SK-N-SH (cell line): ENCODE results near the gene WHRN. TPM values are rescaled to one million over a fixed set of nuclear protein-coding genes. Genes with fewer than 3 reads are reported as not detected.
A peak's percentile ranks its signal among the peaks of the same experiment; 100 is the strongest.

Source experiments
- CTCF ChIA-PET: fragments of 300-600, 350-600 bp; formaldehyde crosslinking; extraction: SDS; loops from one replicate; lab custom pipeline; 2021; lab: Yijun Ruan, JAX
- POLR2A ChIA-PET: fragments of 350-600 bp; sonication (Branson Sonifier 250); formaldehyde crosslinking; extraction: SDS; loops from one replicate; lab custom pipeline; 2020; ENCODE audit warnings: antibody characterized with exemption, inconsistent platforms; lab: Yijun Ruan, JAX
- DNase-seq: peaks from one replicate; pipeline ENCODE4 v3.0.0; 2012
- H2AFZ ChIP-seq: fragments of 200-600 bp; sonication (generic); 2 replicates; pipeline ENCODE4 v1.8.1; 2016; ENCODE audit warnings: antibody characterized with exemption, mild to moderate bottlenecking, low read depth
- H3F3A ChIP-seq: fragments of 200-600 bp; sonication (generic); replicated peaks from 2 replicates; pipeline ENCODE3; 2016; ENCODE audit warnings: antibody characterized with exemption, mild to moderate bottlenecking; ENCODE audit not compliant: insufficient read depth
- H3K27ac ChIP-seq, 2 experiments: fragments of 200-500 bp in 1 of 2; fragments of 200-600 bp in 1 of 2; sonication (Bioruptor generic) in 1 of 2; sonication (generic), shearing (Covaris generic) in 1 of 2; 2 replicates each; pipeline versions ENCODE4 v1.5.1 to v1.6.1; 2014 to 2016; ENCODE audit warnings: low read depth in 2 of 2, inconsistent platforms in 1 of 2, low read length in 1 of 2, mild to moderate bottlenecking in 1 of 2, mixed read lengths in 1 of 2
- H3K27me3 ChIP-seq: fragments of 200-600 bp; sonication (generic), shearing (Covaris generic); 2 replicates; pipeline ENCODE4 v1.6.1; 2016; ENCODE audit warnings: mixed run types; ENCODE audit not compliant: insufficient read depth
- H3K36me3 ChIP-seq, 2 experiments: fragments of 200-500 bp in 1 of 2; fragments of 200-600 bp in 1 of 2; sonication (Bioruptor generic) in 1 of 2; sonication (generic) in 1 of 2; replicated peaks in 1 of 2; 2 replicates each; pipeline versions ENCODE3 to v1.5.1; 2014 to 2016; ENCODE audit warnings: low read length in 1 of 2, mild to moderate bottlenecking in 1 of 2; ENCODE audit not compliant: insufficient read depth in 2 of 2, control insufficient read depth in 1 of 2
- H3K4me1 ChIP-seq, 2 experiments: fragments of 200-500 bp in 1 of 2; fragments of 200-600 bp in 1 of 2; sonication (Bioruptor generic) in 1 of 2; sonication (generic), shearing (Covaris generic) in 1 of 2; 2 replicates each; pipeline versions ENCODE4 v1.5.1 to v1.6.1; 2014 to 2016; ENCODE audit warnings: low read depth in 1 of 2, low read length in 1 of 2, mixed run types in 1 of 2; ENCODE audit not compliant: insufficient read depth in 2 of 2, control insufficient read depth in 1 of 2
- H3K4me2 ChIP-seq: fragments of 200-600 bp; sonication (generic), shearing (Covaris generic); 2 replicates; pipeline ENCODE4 v1.6.1; 2017; ENCODE audit warnings: mixed run types
- H3K4me3 ChIP-seq, 2 experiments: fragments of 200-500 bp in 1 of 2; fragments of 200-600 bp in 1 of 2; sonication (Bioruptor generic) in 1 of 2; sonication (generic), shearing (Covaris generic) in 1 of 2; 2 replicates each; pipeline versions ENCODE4 v1.5.1 to v1.8.1; 2014 to 2016; ENCODE audit warnings: low read depth in 2 of 2, inconsistent platforms in 1 of 2, low read length in 1 of 2, mild to moderate bottlenecking in 1 of 2, mixed read lengths in 1 of 2, moderate library complexity in 1 of 2
- H3K79me2 ChIP-seq: fragments of 200-600 bp; sonication (generic); 2 replicates; pipeline ENCODE4 v1.8.1; 2017; ENCODE audit warnings: mild to moderate bottlenecking; ENCODE audit not compliant: insufficient read depth
- H3K9ac ChIP-seq: fragments of 200-600 bp; sonication (generic); 2 replicates; pipeline ENCODE4 v1.6.1; 2017; ENCODE audit warnings: mixed run types
- H3K9me2 ChIP-seq: fragments of 200-600 bp; sonication (generic); 2 replicates; pipeline ENCODE4 v1.6.1; 2017; ENCODE audit warnings: mixed run types
- H3K9me3 ChIP-seq: fragments of 200-600 bp; sonication (generic); 2 replicates; pipeline ENCODE4 v1.6.1; 2017; ENCODE audit warnings: mixed run types, mild to moderate bottlenecking, moderate library complexity
- H4K20me1 ChIP-seq: fragments of 200-600 bp; sonication (generic); 2 replicates; pipeline ENCODE4 v1.6.1; 2017; ENCODE audit warnings: mild to moderate bottlenecking, mixed run types; ENCODE audit not compliant: insufficient read depth
- CHD2 ChIP-seq: fragments of 150-350 bp; IDR thresholded peaks from 2 replicates; pipeline ENCODE4 v1.6.1; 2018; ENCODE audit warnings: low read length; ENCODE audit not compliant: partially characterized antibody
- EP300 ChIP-seq, 2 experiments: IDR thresholded peaks; 2 replicates each; pipeline versions ENCODE4 v1.4.0 to v1.6.1; 2012; ENCODE audit warnings: borderline replicate concordance in 1 of 2, low read depth in 1 of 2, low read length in 1 of 2
- FOSL2 ChIP-seq: IDR thresholded peaks from 2 replicates; pipeline ENCODE4 v1.4.0; 2012; ENCODE audit warnings: low read depth, mild to moderate bottlenecking, moderate library complexity, borderline replicate concordance
- FOXJ3 ChIP-seq: sonication (generic); formaldehyde crosslinking; IDR thresholded peaks from 2 replicates; pipeline ENCODE4 v1.5.1; 2020; ENCODE audit warnings: mild to moderate bottlenecking, missing genetic modification reagents
- GATA2 ChIP-seq: sonication (generic); formaldehyde crosslinking; IDR thresholded peaks from 2 replicates; pipeline ENCODE4 v1.5.0; 2020; ENCODE audit warnings: mild to moderate bottlenecking, missing genetic modification reagents
- JUND ChIP-seq: IDR thresholded peaks from 2 replicates; pipeline ENCODE4 v1.4.0; 2012
- MAX ChIP-seq: IDR thresholded peaks from 2 replicates; pipeline ENCODE4 v1.4.0; 2012; ENCODE audit warnings: low read depth
- MXI1 ChIP-seq: IDR thresholded peaks from 2 replicates; pipeline ENCODE4 v1.6.1; 2012; ENCODE audit warnings: mild to moderate bottlenecking, low read depth, low read length, improper control_type of control experiment
- NFIC ChIP-seq: IDR thresholded peaks from 2 replicates; pipeline ENCODE4 v1.4.0; 2012; ENCODE audit warnings: borderline replicate concordance
- PBX3 ChIP-seq: IDR thresholded peaks from 2 replicates; pipeline ENCODE4; 2012
- POLR2AphosphoS5 ChIP-seq: IDR thresholded peaks from 2 replicates; pipeline ENCODE4 v1.6.1; 2012; ENCODE audit warnings: low read depth, low read length
- RAD21 ChIP-seq: IDR thresholded peaks from 2 replicates; pipeline ENCODE4 v1.6.1; 2012; ENCODE audit warnings: mild to moderate bottlenecking, low read length
- RFX5 ChIP-seq: IDR thresholded peaks from 2 replicates; pipeline ENCODE4 v1.6.1; 2012; ENCODE audit warnings: mild to moderate bottlenecking, improper control_type of control experiment, low read length
- RXRA ChIP-seq: IDR thresholded peaks from 2 replicates; pipeline ENCODE4 v1.4.0; 2012; ENCODE audit warnings: low read depth, mild to moderate bottlenecking, borderline replicate concordance
- TAF1 ChIP-seq: IDR thresholded peaks from 2 replicates; pipeline ENCODE4 v1.6.1; 2012; ENCODE audit warnings: low read depth, mild to moderate bottlenecking, low read length, moderate library complexity, borderline replicate concordance
- TCF12 ChIP-seq: IDR thresholded peaks from 2 replicates; pipeline ENCODE4 v1.4.0; 2012
- USF1 ChIP-seq: IDR thresholded peaks from 2 replicates; pipeline ENCODE4 v1.4.0; 2012; ENCODE audit warnings: low read depth, borderline replicate concordance
- ZBTB33 ChIP-seq: IDR thresholded peaks from 2 replicates; pipeline ENCODE4 v1.4.0; 2012; ENCODE audit warnings: low read depth, borderline replicate concordance
- WGBS: methylation state at CpG from one replicate; pipeline ENCODE4 v1.1.6; 2017; ENCODE audit warnings: low lambda C conversion rate; 5-methylcytosine and 5-hydroxymethylcytosine counted together
- polyA plus RNA-seq, 3 experiments: library from polyadenylated mRNA; depleted of rRNA; stranded (reverse); fragments of >200 nt; gene quantifications; 2 replicates each; pipeline ENCODE4 v1.2.3, GENCODE V29; 2012

Gene WHRN
- polyA plus RNA-seq, 1 of the 3 experiments (the other 2 are of a cell fraction): 4.6 TPM

GRCh38 chr9:114446036-114446435 lies 59.2 kb downstream of the WHRN start:
- Histone ChIP-seq H3K36me3 (no peaks in the 10 kb centered on the region), H3K9ac (no peak overlapping the region), H3K4me2 (peak overlapping the region; percentile 56), H3F3A (peaks cover 14% of the 10 kb centered on the region), H3K79me2 (no peaks in the 10 kb centered on the region), H3K9me3 (no peaks in the 10 kb centered on the region), H3K4me1 (no peaks in the 10 kb centered on the region), H3K4me3 (no peak overlapping the region), H3K9me2 (no peaks in the 10 kb centered on the region)
- CTCF ChIA-PET: interaction anchor here (0.8 to 1.5 kb wide), 2 partner anchors 40 to 208 kb away, joined by 3 to 6 read pairs; no protein-coding TSS in a partner anchor
- no peak for TF ChIP-seq POLR2AphosphoS5
- TF ChIP-seq TCF12: peak; percentile 45; the same call in 1 of the 2 replicates
- TF ChIP-seq EP300 (IDR thresholded peaks at IDR 0.05; ENCODE audit: borderline replicate concordance in 1 of 2, low read depth in 1 of 2, low read length in 1 of 2): no peak
- TF ChIP-seq JUND: peak; percentile 43
- no peak for TF ChIP-seq RAD21
- peak; percentile 37; the same call in 1 of the 2 replicates for TF ChIP-seq FOSL2
- no peak for TF ChIP-seq RXRA
- no peak for TF ChIP-seq ZBTB33
- TF ChIP-seq RFX5: no peak
- TF ChIP-seq FOXJ3: no peak
- no peak for TF ChIP-seq MAX
- no peak for TF ChIP-seq MXI1
- TF ChIP-seq PBX3: no peak
- no peak for TF ChIP-seq TAF1
- TF ChIP-seq USF1: no peak
- no peak for TF ChIP-seq CHD2
- TF ChIP-seq GATA2 (CRISPR knock-in tag): no peak
- TF ChIP-seq NFIC: no peak
- TF ChIP-seq, all 33 proteins: peak for 3
- no peak for DNase-seq
- POLR2A ChIA-PET: no interaction called here
- H3K27me3 ChIP-seq: no peaks in the 10 kb centered on the region
- H2AFZ ChIP-seq: peak overlapping the region; percentile 45; the same call in 1 of the 2 replicates
- no peaks in the 10 kb centered on the region for H4K20me1 ChIP-seq
- H3K27ac ChIP-seq: peak overlapping the region in 1 of 2 experiments; percentile 58; a peak in 2 of 4 replicates
- 16% methylated on average over 4 of the region's 4 CpGs for WGBS
